HTR-8/SVneo (cell line): ENCODE data around the gene ZNF746.

Experiments
- DNase-seq: peaks from one replicate; pipeline ENCODE4 v3.0.0; 2011; ENCODE audit warnings: low spot score, mixed read lengths; ENCODE audit not compliant: insufficient read length
- FAIRE-seq: peaks from 2 replicates; lab custom pipeline; 2011; peaks lifted over from hg19 to GRCh38; lab: Jason Lieb, UNC

ZNF746 gene

GRCh38 chr7:149493366-149493765 is 4.2 kb downstream of the ZNF746 start:
- no peak for FAIRE-seq

GRCh38 chr7:149490083-149490760 is 7.4 kb downstream of the ZNF746 start:
- DNase-seq (no peak), FAIRE-seq (no peak)

More at GRCh38 chr7:149493366-149493765, 4.2 kb downstream of the ZNF746 start:
- no peak for DNase-seq

- FAIRE-seq = no peak
- no peak for DNase-seq
Measured at GRCh38 chr7:149489391-149490024, 8.1 kb downstream of the ZNF746 start.

- FAIRE-seq (no peak), DNase-seq (no peak)
Measured at GRCh38 chr7:149479568-149479967, 18.0 kb downstream of the ZNF746 start.

GRCh38 chr7:149478754-149479153 is 18.9 kb downstream of the ZNF746 start:
- DNase-seq (no peak), FAIRE-seq (no peak)

- FAIRE-seq (no peak), DNase-seq (no peak)
Measured at GRCh38 chr7:149477494-149478443, 19.8 kb downstream of the ZNF746 start.

GRCh38 chr7:149476791-149477190 is 20.8 kb downstream of the ZNF746 start:
- DNase-seq = no peak
- no peak for FAIRE-seq

- DNase-seq (no peak), FAIRE-seq (no peak)
Measured at GRCh38 chr7:149475121-149476045, 22.2 kb downstream of the ZNF746 start.

- FAIRE-seq (no peak), DNase-seq (no peak)
Measured at GRCh38 chr7:149474309-149475120, 23.1 kb downstream of the ZNF746 start.

- DNase-seq = no peak
- FAIRE-seq = no peak
Measured at GRCh38 chr7:149473251-149473650, 24.4 kb downstream of the ZNF746 start.

GRCh38 chr7:149471289-149471953 is 26.2 kb downstream of the ZNF746 start:
- no peak for FAIRE-seq

GRCh38 chr7:149469806-149470205 is 27.8 kb downstream of the ZNF746 start:
- DNase-seq (no peak), FAIRE-seq (no peak)

More at GRCh38 chr7:149471289-149471953, 26.2 kb downstream of the ZNF746 start:
- no peak for DNase-seq

- DNase-seq (no peak), FAIRE-seq (no peak)
Measured at GRCh38 chr7:149468208-149468607, 29.4 kb downstream of the ZNF746 start.

GRCh38 chr7:149467321-149467859 is 30.2 kb downstream of the ZNF746 start:
- DNase-seq (no peak), FAIRE-seq (no peak)

- FAIRE-seq = no peak
- DNase-seq = no peak
Measured at GRCh38 chr7:149466364-149466763, 31.2 kb downstream of the ZNF746 start.

GRCh38 chr7:149463500-149464161 is 34.0 kb downstream of the ZNF746 start:
- FAIRE-seq = no peak
- DNase-seq = no peak

GRCh38 chr7:149462101-149462520 is 35.5 kb downstream of the ZNF746 start:
- FAIRE-seq = no peak

More at GRCh38 chr7:149462101-149462520, 35.5 kb downstream of the ZNF746 start:
- DNase-seq = no peak
